Astrocyte of the cerebellum (primary cell): ENCODE results near the gene TRIM67.
A peak's percentile ranks its signal among the peaks of the same experiment; 100 is the strongest.

Source experiments
- DNase-seq: peaks from one replicate; pipeline ENCODE4 v3.0.0-alpha.2; 2011; ENCODE audit warnings: low read depth
- H3K4me3 ChIP-seq: 2 replicates; pipeline ENCODE4 v1.5.1; 2011; ENCODE audit warnings: mild to moderate bottlenecking, low read depth, low read length, moderate library complexity
- in situ Hi-C: cut with HindIII; loops from 2 replicates; pipeline ENCODE4 v1.10.0; 2017; ENCODE audit warnings: low sequenced_read_pairs
- TF ChIP-seq, protein P1 (sequence below): IDR thresholded peaks from 2 replicates; pipeline ENCODE4 v1.5.1; 2012; ENCODE audit warnings: low read length, low read depth, moderate library complexity, mild to moderate bottlenecking; ENCODE audit errors: missing control alignments

The TRIM67 gene

DNA sequence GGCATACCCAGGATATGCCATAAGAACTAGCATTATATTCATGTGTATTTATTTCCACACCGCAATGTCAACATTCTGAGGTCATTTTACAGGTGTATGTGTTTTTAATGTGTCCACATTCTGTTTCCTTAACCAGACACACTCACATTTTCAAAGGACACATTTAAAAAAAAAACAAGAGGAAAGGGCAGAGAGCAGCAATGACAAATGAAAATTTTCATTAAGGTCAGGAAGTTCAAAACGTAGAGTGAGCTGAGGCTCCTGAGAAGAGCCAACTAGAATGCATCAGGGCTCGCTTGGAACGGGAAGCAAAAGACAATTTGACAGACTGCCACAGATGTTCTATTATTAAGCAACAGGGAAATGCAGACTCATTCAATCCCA is 74.3 kb downstream of the TRIM67 start:
- TF ChIP-seq, protein P1, sequence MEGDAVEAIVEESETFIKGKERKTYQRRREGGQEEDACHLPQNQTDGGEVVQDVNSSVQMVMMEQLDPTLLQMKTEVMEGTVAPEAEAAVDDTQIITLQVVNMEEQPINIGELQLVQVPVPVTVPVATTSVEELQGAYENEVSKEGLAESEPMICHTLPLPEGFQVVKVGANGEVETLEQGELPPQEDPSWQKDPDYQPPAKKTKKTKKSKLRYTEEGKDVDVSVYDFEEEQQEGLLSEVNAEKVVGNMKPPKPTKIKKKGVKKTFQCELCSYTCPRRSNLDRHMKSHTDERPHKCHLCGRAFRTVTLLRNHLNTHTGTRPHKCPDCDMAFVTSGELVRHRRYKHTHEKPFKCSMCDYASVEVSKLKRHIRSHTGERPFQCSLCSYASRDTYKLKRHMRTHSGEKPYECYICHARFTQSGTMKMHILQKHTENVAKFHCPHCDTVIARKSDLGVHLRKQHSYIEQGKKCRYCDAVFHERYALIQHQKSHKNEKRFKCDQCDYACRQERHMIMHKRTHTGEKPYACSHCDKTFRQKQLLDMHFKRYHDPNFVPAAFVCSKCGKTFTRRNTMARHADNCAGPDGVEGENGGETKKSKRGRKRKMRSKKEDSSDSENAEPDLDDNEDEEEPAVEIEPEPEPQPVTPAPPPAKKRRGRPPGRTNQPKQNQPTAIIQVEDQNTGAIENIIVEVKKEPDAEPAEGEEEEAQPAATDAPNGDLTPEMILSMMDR: no peak
- H3K4me3 ChIP-seq: no peak overlapping the region
- in situ Hi-C loops: no loop called here
- no peak for DNase-seq

- in situ Hi-C loops: no loop called here
- H3K4me3 ChIP-seq: no peak overlapping the region
- no peak for DNase-seq
- TF ChIP-seq, protein P1: no peak
These were observed 75.1 kb downstream of the TRIM67 start for GRCh38 chr1:231236938-231237337.

GRCh38 chr1:231238298-231238697 is 76.4 kb downstream of the TRIM67 start:
- in situ Hi-C loops: no loop called here
- H3K4me3 ChIP-seq: no peak overlapping the region
- no peak for DNase-seq
- TF ChIP-seq, protein P1: no peak

DNA sequence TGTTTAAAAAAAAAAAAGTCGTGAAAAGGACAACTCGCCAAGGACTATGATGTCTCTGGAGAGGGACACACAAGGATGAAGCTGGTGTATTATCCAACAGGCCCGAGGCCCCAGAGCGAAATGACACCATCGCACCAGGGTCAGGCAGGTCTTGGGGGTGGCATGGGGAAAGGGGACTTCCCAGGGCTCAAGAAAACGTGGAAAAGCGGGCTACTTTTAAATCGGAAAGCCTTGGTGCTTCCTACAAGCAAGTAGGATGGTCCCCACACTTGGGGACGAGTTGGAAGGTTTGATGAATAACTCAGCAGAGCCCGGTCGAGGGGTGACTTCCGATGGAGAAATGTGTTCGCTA is 78.6 kb downstream of the TRIM67 start:
- peak overlapping the region; percentile 67 for H3K4me3 ChIP-seq
- TF ChIP-seq, protein P1: no peak
- in situ Hi-C loops: no loop called here
- no peak for DNase-seq

DNA sequence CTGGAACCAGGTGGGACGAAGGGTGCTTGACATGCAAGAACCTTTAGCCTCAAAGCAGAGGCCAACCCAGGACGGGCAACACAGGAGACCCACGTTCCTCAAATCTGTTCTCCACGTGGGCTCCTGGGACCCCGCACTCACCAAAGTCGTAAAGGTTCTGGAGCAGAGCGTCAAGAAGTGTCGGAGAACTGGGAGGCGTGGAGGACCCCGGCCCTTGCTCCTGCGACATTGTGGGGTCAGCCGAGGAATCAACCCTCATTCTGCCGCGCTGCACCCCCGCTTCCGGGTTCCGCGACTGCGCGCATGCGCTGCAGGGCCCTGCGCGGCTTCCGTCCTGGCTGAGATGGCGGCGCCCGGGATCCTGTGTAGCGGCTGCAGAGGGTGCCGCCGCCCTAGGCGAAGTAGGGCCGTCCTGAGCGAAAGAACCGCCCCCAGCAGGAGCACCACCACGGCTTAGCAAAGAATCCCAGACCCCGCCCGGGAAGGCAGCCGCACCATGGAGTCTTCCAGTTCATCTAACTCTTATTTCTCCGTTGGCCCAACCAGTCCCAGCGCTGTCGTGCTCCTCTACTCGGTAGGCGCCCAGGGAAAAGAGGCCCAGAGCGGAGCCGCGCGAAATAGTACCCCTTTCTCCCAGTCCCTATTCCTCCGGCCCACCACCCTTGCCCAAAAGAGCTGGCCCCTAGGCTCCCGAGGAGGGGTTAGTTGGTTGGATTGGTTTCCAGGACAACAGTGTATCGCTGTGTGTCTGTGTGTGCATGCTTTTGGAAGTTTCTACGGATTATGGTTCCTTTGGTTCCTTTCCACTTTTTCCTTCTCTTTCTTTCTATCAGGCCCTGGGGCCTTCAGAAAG is 79.3 kb downstream of the TRIM67 start, which contains the start of gene GNPAT:
TSS of gene GNPAT (plus strand) at position 330 of the 853 bp plus-strand sequence. CDS start at position 497, 167 bp downstream.
- H3K4me3 ChIP-seq: peak within 1 kb of the TSS; percentile 67
- DNase-seq: peak; percentile 48
- in situ Hi-C loops: no loop called here
- TF ChIP-seq, protein P1: no peak

DNA sequence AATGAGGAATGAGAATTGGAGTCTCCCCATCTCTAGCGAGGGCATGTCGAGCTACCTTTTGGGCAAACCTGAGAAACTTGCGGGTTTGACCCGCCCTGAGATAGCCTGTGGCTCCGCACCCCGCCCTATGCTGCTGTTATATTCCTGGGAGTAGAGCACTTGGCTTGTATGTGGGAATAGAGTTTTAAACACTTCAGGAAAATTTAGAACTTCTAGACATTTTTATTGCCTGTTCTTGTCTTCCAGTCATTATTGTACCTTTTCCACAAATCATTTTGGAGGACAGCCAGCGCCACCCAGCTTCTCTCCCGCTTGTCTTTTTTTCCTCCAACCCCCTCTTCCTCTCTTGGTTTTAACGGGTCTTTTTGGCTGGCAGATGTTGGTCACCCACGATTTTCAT is 79.9 kb downstream of the TRIM67 start:
- TF ChIP-seq, protein P1: no peak
- DNase-seq: no peak

More for the DNA sequence above, 79.9 kb downstream of the TRIM67 start:
- in situ Hi-C loops: no loop called here
- peak overlapping the region; percentile 67 for H3K4me3 ChIP-seq
